IMR-90 (cell line): ENCODE results near the gene CTBP1. TPM values are rescaled to one million over a fixed set of nuclear protein-coding genes. Genes with fewer than 3 reads are reported as not detected.

Source experiments
- ATAC-seq: fragments of 200-7000 bp; cut with Tn5 transposase; 2 replicates; pipeline ENCODE4 v1.9.1; 2020; ENCODE audit warnings: low read depth, mild to moderate bottlenecking, moderate library complexity
- BruUV-seq: library from RNA; stranded (reverse); fragments of 400-500 nt; replicated peaks from 2 replicates; lab custom pipeline; 2021; lab: Mats Ljungman, UMichigan
- CTCF ChIA-PET: fragments of 300-600 bp; formaldehyde crosslinking; extraction: SDS; loops from one replicate; lab custom pipeline; 2021; ENCODE audit warnings: antibody characterized with exemption; lab: Yijun Ruan, JAX
- POLR2A ChIA-PET: fragments of 300-600 bp; sonication (Branson Sonifier 250); formaldehyde crosslinking; loops from one replicate; lab custom pipeline; 2022; ENCODE audit warnings: antibody characterized with exemption; ENCODE audit not compliant: unreplicated experiment; lab: Charles Lee
- DNase-seq: peaks from one replicate; pipeline ENCODE4 v3.0.0; 2013
- H2AFZ ChIP-seq: replicated peaks from 2 replicates; pipeline ENCODE3; 2013; ENCODE audit warnings: low read length, mild to moderate bottlenecking; ENCODE audit not compliant: poor library complexity
- H2AK5ac ChIP-seq: 2 replicates; pipeline ENCODE4 v1.6.1; 2013; ENCODE audit warnings: low read depth, low read length, inconsistent platforms
- H2AK9ac ChIP-seq: replicated peaks from 2 replicates; pipeline ENCODE3; 2013; ENCODE audit warnings: mild to moderate bottlenecking, low read depth, low read length, moderate library complexity; ENCODE audit not compliant: poor library complexity
- H2BK120ac ChIP-seq: 2 replicates; pipeline ENCODE4 v1.6.1; 2013; ENCODE audit warnings: low read depth, low read length, inconsistent platforms
- H2BK15ac ChIP-seq: 3 replicates; pipeline ENCODE4 v1.6.1; 2013; ENCODE audit warnings: low read depth, low read length, inconsistent platforms
- H2BK20ac ChIP-seq: 2 replicates; pipeline ENCODE4 v1.6.1; 2013; ENCODE audit warnings: low read depth, mild to moderate bottlenecking, inconsistent platforms, low read length, moderate library complexity
- H2BK5ac ChIP-seq: 2 replicates; pipeline ENCODE4 v1.6.1; 2013; ENCODE audit warnings: mild to moderate bottlenecking, low read depth, low read length, inconsistent platforms; ENCODE audit not compliant: poor library complexity, severe bottlenecking
- H3K14ac ChIP-seq: replicated peaks from 2 replicates; pipeline ENCODE4 v1.6.1; 2013; ENCODE audit warnings: low read depth, low read length, inconsistent platforms
- H3K18ac ChIP-seq: 2 replicates; pipeline ENCODE4 v1.6.1; 2013; ENCODE audit warnings: low read depth, low read length, control low read depth
- H3K23ac ChIP-seq: 2 replicates; pipeline ENCODE4 v1.6.1; 2013; ENCODE audit warnings: low read depth, low read length, inconsistent platforms
- H3K27ac ChIP-seq: 2 replicates; pipeline ENCODE4 v1.5.1; 2013; ENCODE audit warnings: mild to moderate bottlenecking, control low read depth, low read length; ENCODE audit not compliant: insufficient read depth
- H3K27me3 ChIP-seq: 2 replicates; pipeline ENCODE4 v1.6.1; 2013; ENCODE audit warnings: low read length; ENCODE audit not compliant: control insufficient read depth, insufficient read depth
- H3K36me3 ChIP-seq: 2 replicates; pipeline ENCODE4 v1.6.1; 2013; ENCODE audit warnings: low read length, mixed read lengths; ENCODE audit not compliant: control insufficient read depth, insufficient read depth
- H3K4ac ChIP-seq: 2 replicates; pipeline ENCODE4 v1.6.1; 2013; ENCODE audit warnings: low read depth, low read length, inconsistent platforms
- H3K4me1 ChIP-seq: 2 replicates; pipeline ENCODE4 v1.6.1; 2013; ENCODE audit warnings: low read length, mixed read lengths; ENCODE audit not compliant: control insufficient read depth, insufficient read depth
- H3K4me2 ChIP-seq: 2 replicates; pipeline ENCODE4 v1.6.1; 2013; ENCODE audit warnings: low read depth, mild to moderate bottlenecking, control low read depth, low read length, moderate library complexity
- H3K4me3 ChIP-seq: 2 replicates; pipeline ENCODE4 v1.5.1; 2013; ENCODE audit warnings: low read depth, mild to moderate bottlenecking, control low read depth, low read length, moderate library complexity; ENCODE audit not compliant: insufficient read depth
- H3K56ac ChIP-seq: 2 replicates; pipeline ENCODE4 v1.6.1; 2013; ENCODE audit warnings: low read length, inconsistent platforms; ENCODE audit not compliant: insufficient read depth; ENCODE audit errors: extremely low read depth
- H3K79me1 ChIP-seq, 2 experiments: 2 replicates each; pipeline ENCODE4 v1.6.1; 2013; ENCODE audit warnings: low read length in 2 of 2, inconsistent platforms in 1 of 2, low read depth in 1 of 2
- H3K9ac ChIP-seq: 2 replicates; pipeline ENCODE4 v1.6.1; 2013; ENCODE audit warnings: low read depth, low read length, control low read depth
- H3K9me1 ChIP-seq: 2 replicates; pipeline ENCODE4 v1.6.1; 2013; ENCODE audit warnings: low read length, inconsistent platforms; ENCODE audit not compliant: insufficient read depth
- H3K9me3 ChIP-seq: 2 replicates; pipeline ENCODE4 v1.6.1; 2013; ENCODE audit warnings: low read length; ENCODE audit not compliant: control insufficient read depth, insufficient read depth
- H4K20me1 ChIP-seq: 2 replicates; pipeline ENCODE4 v1.6.1; 2013; ENCODE audit warnings: low read length, inconsistent platforms; ENCODE audit not compliant: insufficient read depth
- H4K5ac ChIP-seq: 2 replicates; pipeline ENCODE4 v1.6.1; 2013; ENCODE audit warnings: mild to moderate bottlenecking, low read depth, low read length, control low read depth
- H4K8ac ChIP-seq, 2 experiments: 2 replicates each; pipeline ENCODE4 v1.6.1; 2013; ENCODE audit warnings: low read depth in 2 of 2, low read length in 2 of 2, control low read depth in 1 of 2, inconsistent platforms in 1 of 2
- H4K91ac ChIP-seq: 2 replicates; pipeline ENCODE4 v1.6.1; 2013; ENCODE audit warnings: low read depth, low read length, inconsistent platforms; ENCODE audit not compliant: insufficient read depth
- BHLHE40 ChIP-seq: fragments of 150-350 bp; IDR thresholded peaks from 2 replicates; pipeline ENCODE4 v1.6.1; 2016; ENCODE audit warnings: mild to moderate bottlenecking, low read depth, low read length
- CEBPB ChIP-seq: IDR thresholded peaks from 2 replicates; pipeline ENCODE4 v1.6.1; 2012; ENCODE audit warnings: low read depth, low read length, improper control_type of control experiment
- FOS ChIP-seq: fragments of 150-350 bp; IDR thresholded peaks from 2 replicates; pipeline ENCODE4 v1.6.1; 2016; ENCODE audit warnings: low read depth, low read length
- MAFK ChIP-seq: IDR thresholded peaks from 2 replicates; pipeline ENCODE4 v1.6.1; 2012; ENCODE audit warnings: low read depth, low read length, improper control_type of control experiment
- MXI1 ChIP-seq: IDR thresholded peaks from 2 replicates; pipeline ENCODE4 v1.6.1; 2012; ENCODE audit warnings: low read depth, mild to moderate bottlenecking, low read length, moderate library complexity, borderline replicate concordance
- NFE2L2 ChIP-seq: fragments of 150-350 bp; IDR thresholded peaks from 2 replicates; pipeline ENCODE4 v1.6.1; 2016; ENCODE audit warnings: low read depth, mild to moderate bottlenecking, low read length
- POLR2A ChIP-seq: IDR thresholded peaks from 2 replicates; pipeline ENCODE4 v1.6.1; 2012; ENCODE audit warnings: mild to moderate bottlenecking, low read depth, low read length
- RCOR1 ChIP-seq: IDR thresholded peaks from 2 replicates; pipeline ENCODE4 v1.6.1; 2012; ENCODE audit warnings: mild to moderate bottlenecking, low read length, improper control_type of control experiment; ENCODE audit not compliant: insufficient replicate concordance
- SMC3 ChIP-seq: fragments of 150-350 bp; IDR thresholded peaks from 2 replicates; pipeline ENCODE4 v1.6.1; 2016; ENCODE audit warnings: low read depth, mild to moderate bottlenecking, antibody characterized with exemption, low read length, moderate library complexity
- whole genome bisulfite sequencing, 2 experiments: methylation state at CpG; one replicate each; pipeline versions ENCODE4 v1.1.5 to v1.1.7; 2013; ENCODE audit warnings: missing lambda C conversion rate in 2 of 2; ENCODE audit not compliant: insufficient read length in 1 of 2; ENCODE audit errors: extremely low coverage in 2 of 2; 5-methylcytosine and 5-hydroxymethylcytosine counted together
- dilution Hi-C: fragments of 300-500 bp; cut with HindIII; formaldehyde crosslinking; loops from one replicate; pipeline ENCODE4 v1.14.3; 2018; ENCODE audit warnings: low sequenced_read_pairs; ENCODE audit not compliant: unreplicated experiment
- in situ Hi-C: fragments of 300-500 bp; cut with MboI; formaldehyde crosslinking; loops from 3 replicates; pipeline ENCODE4 v1.14.3; 2019; ENCODE audit warnings: low sequenced_read_pairs, inconsistent platforms, mixed read lengths
- intact Hi-C: fragments of 100-400 bp; cut with micrococcal nuclease; formaldehyde crosslinking; loops from 2 replicates; pipeline ENCODE4 v1.10.0; 2022
- polyA plus RNA-seq, 3 experiments: library from polyadenylated mRNA; depleted of rRNA; stranded (reverse); fragments of >200 nt; gene quantifications; 2 replicates each; pipeline ENCODE4 v1.2.3, GENCODE V29; 2012; ENCODE audit warnings: low replicate concordance in 1 of 3
- total RNA-seq: library from RNA; depleted of rRNA; stranded (reverse); fragments of >200 nt; gene quantifications from 2 replicates; pipeline ENCODE4 v1.2.3, GENCODE V29; 2012
- TF ChIP-seq, protein P1 (sequence below): fragments of 150-350 bp; IDR thresholded peaks from 2 replicates; pipeline ENCODE4 v1.6.1; 2017; ENCODE audit warnings: mild to moderate bottlenecking, antibody characterized with exemption, low read length, low read depth
- TF ChIP-seq, protein P2 (sequence below): fragments of 150-350 bp; IDR thresholded peaks from 2 replicates; pipeline ENCODE4 v1.6.1; 2016; ENCODE audit warnings: low read depth, mild to moderate bottlenecking, low read length, moderate library complexity, borderline replicate concordance
- TF ChIP-seq, protein P3 (sequence below): conservative IDR thresholded peaks from 2 replicates; pipeline ENCODE4 v1.5.1; 2012; ENCODE audit warnings: mild to moderate bottlenecking, low read depth, low read length, improper control_type of control experiment

The CTBP1 gene
- total and polyA plus RNA-seq, 2 of the 4 experiments (the other 2 are of a cell fraction) = 147 to 212 TPM

DNA sequence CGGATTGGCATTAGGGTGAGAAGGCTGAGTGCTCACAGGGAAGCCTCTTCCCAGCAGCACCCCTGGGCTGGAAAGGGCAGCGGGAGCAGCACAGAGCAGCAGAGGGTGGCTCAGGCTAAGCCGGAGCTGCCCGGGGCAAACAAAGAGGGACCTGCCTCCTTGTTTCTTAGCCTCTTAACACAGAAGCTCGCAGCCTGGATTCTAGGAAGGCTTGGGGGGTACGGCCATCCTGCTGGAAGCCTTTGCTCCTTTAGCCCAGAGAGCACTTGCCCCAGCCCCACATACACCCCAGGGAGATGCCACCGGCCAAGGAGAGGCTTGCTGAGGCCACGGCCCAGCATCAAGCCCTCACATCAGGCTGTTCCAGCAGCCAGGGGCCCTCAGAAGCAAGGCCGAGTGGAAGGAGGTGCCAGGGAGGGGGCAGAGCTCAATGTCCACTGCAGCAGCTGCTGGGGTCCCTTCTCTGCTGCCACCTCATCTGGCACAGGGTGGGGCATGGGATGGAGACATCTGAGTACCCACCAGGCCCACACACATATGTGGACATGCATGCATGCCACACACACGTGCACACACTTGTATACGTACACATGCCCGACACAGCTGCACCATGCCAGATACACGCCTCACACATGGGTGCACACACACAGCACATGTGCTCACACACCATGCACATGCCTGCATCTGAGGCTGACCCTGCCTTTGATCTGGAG lies 56.3 kb downstream of the CTBP1 start (continued):
- no peak for TF ChIP-seq BHLHE40

DNA sequence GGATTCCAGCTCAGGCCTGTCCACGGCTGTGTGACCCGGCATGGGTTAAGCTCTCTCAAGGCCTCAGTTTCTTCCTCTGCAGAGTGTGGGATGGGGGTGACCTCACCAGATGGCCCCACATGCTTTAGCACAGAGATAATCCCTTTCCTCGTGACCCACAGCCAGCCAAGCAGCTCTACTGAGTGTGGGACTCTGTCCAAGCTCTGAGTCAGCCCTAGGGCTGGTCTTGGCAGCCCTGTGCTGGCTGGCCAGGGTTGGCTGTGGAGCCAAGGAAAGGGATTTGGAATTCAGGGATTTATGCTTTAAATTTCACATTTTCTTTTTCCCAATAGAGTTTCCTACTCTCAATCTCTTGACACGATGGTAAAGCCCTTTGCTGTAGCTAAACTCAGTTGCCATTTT lies 56.8 kb downstream of the CTBP1 start:
- H3K4me3 ChIP-seq = no peak overlapping the region
- H3K9me1 ChIP-seq = peaks cover 25% of the 10 kb centered on the region
- POLR2A ChIA-PET = interaction anchor here (0.8 to 1.5 kb wide), 3 partner anchors 8 to 10 kb away, joined by 3 to 5 read pairs (median 5); no protein-coding TSS in a partner anchor
- TF ChIP-seq SMC3 = no peak
- TF ChIP-seq BHLHE40 = peak; percentile 85
- TF ChIP-seq, protein P1, sequence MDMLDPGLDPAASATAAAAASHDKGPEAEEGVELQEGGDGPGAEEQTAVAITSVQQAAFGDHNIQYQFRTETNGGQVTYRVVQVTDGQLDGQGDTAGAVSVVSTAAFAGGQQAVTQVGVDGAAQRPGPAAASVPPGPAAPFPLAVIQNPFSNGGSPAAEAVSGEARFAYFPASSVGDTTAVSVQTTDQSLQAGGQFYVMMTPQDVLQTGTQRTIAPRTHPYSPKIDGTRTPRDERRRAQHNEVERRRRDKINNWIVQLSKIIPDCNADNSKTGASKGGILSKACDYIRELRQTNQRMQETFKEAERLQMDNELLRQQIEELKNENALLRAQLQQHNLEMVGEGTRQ = peak; percentile 77
- TF ChIP-seq MAFK = no peak
- TF ChIP-seq, protein P2, sequence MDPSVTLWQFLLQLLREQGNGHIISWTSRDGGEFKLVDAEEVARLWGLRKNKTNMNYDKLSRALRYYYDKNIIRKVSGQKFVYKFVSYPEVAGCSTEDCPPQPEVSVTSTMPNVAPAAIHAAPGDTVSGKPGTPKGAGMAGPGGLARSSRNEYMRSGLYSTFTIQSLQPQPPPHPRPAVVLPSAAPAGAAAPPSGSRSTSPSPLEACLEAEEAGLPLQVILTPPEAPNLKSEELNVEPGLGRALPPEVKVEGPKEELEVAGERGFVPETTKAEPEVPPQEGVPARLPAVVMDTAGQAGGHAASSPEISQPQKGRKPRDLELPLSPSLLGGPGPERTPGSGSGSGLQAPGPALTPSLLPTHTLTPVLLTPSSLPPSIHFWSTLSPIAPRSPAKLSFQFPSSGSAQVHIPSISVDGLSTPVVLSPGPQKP = no peak
- TF ChIP-seq FOS = peak; percentile 68
- no peak for TF ChIP-seq NFE2L2
- TF ChIP-seq POLR2A = no peak
- no peak for TF ChIP-seq RCOR1
- TF ChIP-seq MXI1 = no peak
- TF ChIP-seq, protein P3, sequence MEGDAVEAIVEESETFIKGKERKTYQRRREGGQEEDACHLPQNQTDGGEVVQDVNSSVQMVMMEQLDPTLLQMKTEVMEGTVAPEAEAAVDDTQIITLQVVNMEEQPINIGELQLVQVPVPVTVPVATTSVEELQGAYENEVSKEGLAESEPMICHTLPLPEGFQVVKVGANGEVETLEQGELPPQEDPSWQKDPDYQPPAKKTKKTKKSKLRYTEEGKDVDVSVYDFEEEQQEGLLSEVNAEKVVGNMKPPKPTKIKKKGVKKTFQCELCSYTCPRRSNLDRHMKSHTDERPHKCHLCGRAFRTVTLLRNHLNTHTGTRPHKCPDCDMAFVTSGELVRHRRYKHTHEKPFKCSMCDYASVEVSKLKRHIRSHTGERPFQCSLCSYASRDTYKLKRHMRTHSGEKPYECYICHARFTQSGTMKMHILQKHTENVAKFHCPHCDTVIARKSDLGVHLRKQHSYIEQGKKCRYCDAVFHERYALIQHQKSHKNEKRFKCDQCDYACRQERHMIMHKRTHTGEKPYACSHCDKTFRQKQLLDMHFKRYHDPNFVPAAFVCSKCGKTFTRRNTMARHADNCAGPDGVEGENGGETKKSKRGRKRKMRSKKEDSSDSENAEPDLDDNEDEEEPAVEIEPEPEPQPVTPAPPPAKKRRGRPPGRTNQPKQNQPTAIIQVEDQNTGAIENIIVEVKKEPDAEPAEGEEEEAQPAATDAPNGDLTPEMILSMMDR = no peak
- no peak for TF ChIP-seq CEBPB

More for the DNA sequence above, 56.8 kb downstream of the CTBP1 start:
- Histone ChIP-seq H2BK120ac (peak overlapping the region; percentile 100), H3K4me1 (peaks cover 33% of the 10 kb centered on the region), H3K79me1 (peaks cover 0 to 34% of the 10 kb centered on the region in 2 experiments; a peak in 2 of 4 replicates), H3K18ac (peak overlapping the region; percentile 94), H4K20me1 (no peaks in the 10 kb centered on the region), H4K5ac (peak overlapping the region; percentile 91), H2AFZ (peak overlapping the region; percentile 82), H3K56ac (peak overlapping the region; percentile 97), H3K14ac (peak overlapping the region; percentile 98), H3K27me3 (no peaks in the 10 kb centered on the region), H2BK20ac (peak overlapping the region; percentile 99), H2AK9ac (peak overlapping the region; percentile 96), H4K91ac (peak overlapping the region; percentile 100), H2BK15ac (peak overlapping the region; percentile 98; the same call in 2 of the 3 replicates), H3K4me2 (peak overlapping the region; percentile 45), H3K9me3 (no peaks in the 10 kb centered on the region), H2BK5ac (peak overlapping the region; percentile 96), H2AK5ac (peak overlapping the region; percentile 100), H3K36me3 (no peaks in the 10 kb centered on the region; the same call in 1 of the 2 replicates), H3K4ac (peak overlapping the region; percentile 99), H3K27ac (peak overlapping the region; percentile 97), H3K9ac (peak overlapping the region; percentile 73), H3K23ac (peak overlapping the region; percentile 98), H4K8ac (peak overlapping the region; percentile 95 to 97)
- in situ Hi-C loops (no loop called here), dilution Hi-C loops (no loop called here), intact Hi-C loops (no loop called here)
- ATAC-seq = peak; percentile 83
- BruUV-seq = no TSS peak
- peak; percentile 99 for DNase-seq
- no CpG with 5 or more reads among the region's 4 CpGs for WGBS, 2 experiments
- CTCF ChIA-PET = interaction anchor here (1.0 to 1.3 kb wide), 3 partner anchors 9 to 27 kb away, joined by 3 to 9 read pairs (median 4); no protein-coding TSS in a partner anchor
